Measurements from ENCODE around the gene ENDOV. TPM values are rescaled to one million over a fixed set of nuclear protein-coding genes. Genes with fewer than 3 reads are reported as not detected.

Gene ENDOV
- total RNA-seq, 2 experiments from 2014 or later, result 16.6 to 17.1 TPM

- POLR2A ChIA-PET, result interaction anchor here (0.6 kb wide), 1 partner anchor 15 kb away, joined by 4 read pairs; no protein-coding TSS in a partner anchor
- peaks cover 92% of the 10 kb centered on the region for H3K36me3 Mint-ChIP-seq (ENCODE audit: low read depth)
- H3K27ac Mint-ChIP-seq, result no peak overlapping the region
These were observed 34.4 kb upstream of the ENDOV start for GRCh38 chr17:80380555-80381002.

DNA sequence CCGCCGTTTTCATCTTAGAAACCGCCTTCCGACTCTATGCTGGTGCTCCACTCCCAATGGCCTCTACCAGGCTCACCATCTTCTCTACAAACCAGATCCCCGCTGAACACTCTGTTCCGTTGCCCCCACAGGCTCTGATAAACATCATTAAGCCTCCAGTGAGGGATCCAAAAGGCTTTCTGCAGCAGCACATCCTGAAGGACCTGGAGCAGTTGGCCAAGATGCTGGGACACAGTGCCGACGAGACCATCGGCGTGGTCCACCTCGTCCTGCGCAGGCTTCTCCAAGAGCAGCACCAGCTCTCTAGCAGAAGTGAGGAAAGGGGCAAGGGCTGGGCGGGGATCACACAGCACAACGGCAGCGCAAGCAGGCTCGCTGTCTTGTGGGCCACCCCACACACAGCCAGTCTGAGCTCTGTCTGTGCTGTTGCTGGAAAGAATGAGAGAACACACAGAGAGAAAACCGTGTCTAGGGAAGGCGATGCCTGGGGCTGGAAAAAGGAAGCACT, 33.5 kb upstream of the ENDOV start:
- no peak overlapping the region for H3K4me3 Mint-ChIP-seq
- POLR2A ChIA-PET, result no interaction called here
- H3K36me3 Mint-ChIP-seq (ENCODE audit: low read depth), result peaks cover 90% of the 10 kb centered on the region
- CTCF ChIA-PET, result no interaction called here
- H3K4me1 Mint-ChIP-seq, result peaks cover 9% of the 10 kb centered on the region
- H3K27ac Mint-ChIP-seq, result no peak overlapping the region
- H3K27me3 Mint-ChIP-seq, result no peaks in the 10 kb centered on the region
- no peaks in the 10 kb centered on the region for H3K9me3 Mint-ChIP-seq
- no peak for DNase-seq

More at GRCh38 chr17:80380555-80381002, 34.4 kb upstream of the ENDOV start:
- Mint-ChIP-seq H3K9me3 (no peaks in the 10 kb centered on the region), H3K4me1 (peaks cover 9% of the 10 kb centered on the region), H3K27me3 (no peaks in the 10 kb centered on the region), H3K4me3 (no peak overlapping the region)
- CTCF ChIA-PET, result no interaction called here
- DNase-seq, result no peak

DNA sequence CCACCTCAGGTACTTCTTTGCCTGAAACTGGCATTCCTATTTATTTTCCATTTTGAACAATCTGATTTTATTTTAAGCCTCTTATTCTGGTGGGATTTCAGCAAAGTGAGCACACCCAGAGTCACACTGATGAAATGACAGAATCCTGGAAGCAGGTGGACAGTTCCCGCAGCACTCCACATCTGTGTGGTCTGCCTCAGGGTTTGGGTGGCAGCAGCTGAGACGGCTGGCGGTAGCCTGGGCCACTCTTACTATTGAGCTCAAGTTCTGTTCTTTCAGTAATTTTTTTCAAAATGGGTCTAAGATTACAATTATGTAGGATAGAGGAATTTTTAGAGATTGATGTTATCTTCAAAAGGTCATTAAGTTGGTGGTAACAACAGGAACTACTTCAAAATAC, 32.5 kb upstream of the ENDOV start:
- no peak for DNase-seq
- Mint-ChIP-seq H3K36me3 (ENCODE audit: low read depth) (peaks cover 88% of the 10 kb centered on the region), H3K4me1 (peaks cover 9% of the 10 kb centered on the region), H3K27me3 (no peaks in the 10 kb centered on the region), H3K9me3 (no peaks in the 10 kb centered on the region), H3K27ac (peak overlapping the region; percentile 41), H3K4me3 (no peak overlapping the region)
- CTCF ChIA-PET, result no interaction called here
- POLR2A ChIA-PET, result interaction anchor here (0.6 kb wide), 1 partner anchor 47 kb away, joined by 6 read pairs; no protein-coding TSS in a partner anchor

DNA sequence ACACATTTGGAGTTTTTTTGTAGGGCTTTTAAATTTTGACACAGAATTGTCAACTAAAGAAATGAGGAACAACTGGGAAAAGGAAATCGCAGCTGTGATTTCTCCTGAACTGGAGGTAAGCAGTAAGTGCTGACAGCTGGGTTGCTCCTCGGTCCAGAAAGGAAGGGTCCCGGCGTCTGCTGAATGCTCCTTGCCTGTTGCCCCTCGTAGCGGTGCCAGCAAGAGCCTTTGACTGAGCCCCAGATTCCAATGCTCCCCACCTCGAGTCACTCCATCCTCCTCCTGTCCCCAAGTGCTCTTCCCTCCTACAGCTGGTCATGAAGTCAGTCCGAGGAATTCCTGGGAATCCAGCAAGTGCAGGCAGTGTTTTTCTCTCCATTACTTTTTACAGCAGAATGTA, 32.0 kb upstream of the ENDOV start:
- Mint-ChIP-seq H3K4me1 (peaks cover 9% of the 10 kb centered on the region), H3K36me3 (ENCODE audit: low read depth) (peaks cover 86% of the 10 kb centered on the region), H3K4me3 (no peak overlapping the region), H3K27me3 (no peaks in the 10 kb centered on the region), H3K9me3 (no peaks in the 10 kb centered on the region), H3K27ac (peak overlapping the region; percentile 65)
- CTCF ChIA-PET, result no interaction called here
- DNase-seq, result no peak
- POLR2A ChIA-PET, result interaction anchor here (0.6 kb wide), 1 partner anchor 48 kb away, joined by 6 read pairs; no protein-coding TSS in a partner anchor

DNA sequence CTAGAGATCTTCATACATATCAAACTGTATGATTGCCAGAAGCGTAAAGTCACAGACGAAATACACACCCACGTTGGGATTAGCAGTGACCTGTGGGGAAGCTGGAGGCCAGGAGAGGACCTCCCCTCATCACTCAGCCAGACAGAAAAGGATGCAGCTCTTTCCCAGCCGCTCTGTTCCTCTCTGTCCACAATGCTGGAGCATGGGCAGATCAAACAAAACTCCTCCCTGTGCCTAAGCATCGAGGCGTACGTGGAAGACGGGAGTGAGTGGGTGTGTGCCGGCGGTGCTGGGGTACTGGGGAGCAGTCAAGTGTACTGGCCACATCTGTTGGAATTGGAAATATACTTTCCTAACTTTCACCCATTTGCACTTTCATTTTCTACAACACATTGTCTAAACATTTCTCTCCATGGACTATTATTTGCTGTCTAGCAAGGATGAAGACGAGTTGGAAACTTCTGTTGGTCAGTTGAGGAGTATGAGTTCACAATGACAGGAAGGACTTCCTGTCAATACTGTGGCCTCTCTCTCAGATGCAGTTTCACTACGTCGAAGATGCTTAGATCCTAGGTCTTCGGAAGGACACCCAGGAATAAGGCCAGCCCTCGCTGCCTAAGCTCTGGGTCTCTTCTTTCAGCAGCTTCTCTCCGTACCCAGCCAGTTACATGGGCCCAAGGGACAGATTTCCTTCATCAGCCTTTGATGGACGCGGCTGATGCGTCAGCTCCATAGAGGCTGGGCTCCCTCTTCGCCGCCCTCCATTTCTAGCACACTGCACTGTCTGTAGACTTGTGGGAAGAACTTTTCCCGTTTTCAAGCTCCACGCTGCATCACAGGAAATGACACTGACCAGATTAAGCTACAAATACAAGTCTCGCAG, 30.6 kb upstream of the ENDOV start:
- Mint-ChIP-seq H3K4me3 (no peak overlapping the region), H3K9me3 (no peaks in the 10 kb centered on the region), H3K4me1 (peaks cover 9% of the 10 kb centered on the region), H3K27ac (peak overlapping the region; percentile 60), H3K27me3 (no peaks in the 10 kb centered on the region), H3K36me3 (ENCODE audit: low read depth) (peaks cover 84% of the 10 kb centered on the region)
- POLR2A ChIA-PET, result no interaction called here
- CTCF ChIA-PET, result interaction anchor here (0.7 to 0.9 kb wide), 2 partner anchors 13 to 100 kb away, joined by 3 read pairs; no protein-coding TSS in a partner anchor
- DNase-seq, result no peak

DNA sequence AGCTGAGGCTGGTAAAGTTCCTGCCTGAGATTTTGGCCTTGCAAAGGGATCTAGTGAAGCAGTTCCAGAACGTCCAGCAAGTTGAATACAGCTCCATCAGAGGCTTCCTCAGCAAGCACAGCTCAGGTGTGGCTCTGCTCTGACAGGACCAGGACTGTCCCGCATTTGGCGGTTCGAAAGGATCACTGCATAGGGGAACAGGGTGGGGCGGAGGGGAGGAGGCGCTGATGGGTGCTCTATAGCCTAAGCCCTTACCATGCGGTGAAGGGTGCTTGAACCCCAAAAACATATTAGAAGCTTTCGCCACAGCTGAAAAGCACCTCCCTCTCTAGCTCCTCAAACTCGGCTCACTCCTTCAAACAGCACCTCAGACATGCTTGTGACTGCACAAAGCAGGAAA, 29.9 kb upstream of the ENDOV start:
- H3K27me3 Mint-ChIP-seq, result no peaks in the 10 kb centered on the region
- POLR2A ChIA-PET, result no interaction called here
- H3K4me1 Mint-ChIP-seq, result peaks cover 9% of the 10 kb centered on the region
- CTCF ChIA-PET, result interaction anchor here (0.7 to 0.9 kb wide), 2 partner anchors 14 to 101 kb away, joined by 3 read pairs; no protein-coding TSS in a partner anchor
- H3K27ac Mint-ChIP-seq, result no peak overlapping the region
- no peaks in the 10 kb centered on the region for H3K9me3 Mint-ChIP-seq
- DNase-seq, result no peak
- peaks cover 82% of the 10 kb centered on the region for H3K36me3 Mint-ChIP-seq (ENCODE audit: low read depth)
- no peak overlapping the region for H3K4me3 Mint-ChIP-seq

GRCh38 chr17:80386341-80386740, 28.6 kb upstream of the ENDOV start:
- Mint-ChIP-seq H3K9me3 (no peaks in the 10 kb centered on the region), H3K27ac (no peak overlapping the region), H3K4me3 (no peak overlapping the region)

GRCh38 chr17:80387071-80387470, 27.9 kb upstream of the ENDOV start:
- Mint-ChIP-seq H3K4me3 (no peak overlapping the region), H3K27ac (no peak overlapping the region), H3K27me3 (no peaks in the 10 kb centered on the region), H3K4me1 (peaks cover 9% of the 10 kb centered on the region), H3K9me3 (no peaks in the 10 kb centered on the region), H3K36me3 (ENCODE audit: low read depth) (peaks cover 78% of the 10 kb centered on the region)
- ChIA-PET CTCF (interaction anchor here (0.6 to 0.8 kb wide), 2 partner anchors 10 to 588 kb away, joined by 3 to 4 read pairs; no protein-coding TSS in a partner anchor), POLR2A (no interaction called here)
- no peak for DNase-seq

More at GRCh38 chr17:80386341-80386740, 28.6 kb upstream of the ENDOV start:
- no peaks in the 10 kb centered on the region for H3K27me3 Mint-ChIP-seq
- peaks cover 78% of the 10 kb centered on the region for H3K36me3 Mint-ChIP-seq (ENCODE audit: low read depth)
- ChIA-PET CTCF (interaction anchor here (0.6 to 1.4 kb wide), 4 partner anchors 10 to 589 kb away, joined by 3 to 4 read pairs (median 3); no protein-coding TSS in a partner anchor), POLR2A (no interaction called here)
- H3K4me1 Mint-ChIP-seq, result peaks cover 9% of the 10 kb centered on the region
- DNase-seq, result no peak

DNA sequence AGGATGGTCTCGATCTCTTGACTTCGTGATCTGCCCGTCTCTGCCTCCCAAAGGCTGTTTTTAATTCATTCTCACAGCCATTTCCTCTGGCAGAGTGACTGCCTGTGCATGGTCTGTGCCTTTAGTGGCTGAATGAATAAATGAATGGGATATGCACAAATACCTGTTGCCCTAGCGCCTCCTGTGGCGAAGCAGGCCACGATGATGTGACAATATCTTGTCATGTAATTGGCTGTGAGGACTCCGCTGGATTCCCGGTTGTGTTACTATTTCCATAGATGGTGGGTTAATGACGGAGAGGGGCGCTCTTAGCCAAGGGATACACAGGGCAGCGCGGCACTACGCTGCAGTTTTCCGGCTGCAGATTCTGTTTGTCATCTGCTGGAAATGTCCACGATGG, 26.8 kb upstream of the ENDOV start:
- Mint-ChIP-seq H3K27ac (no peak overlapping the region), H3K4me1 (peaks cover 4% of the 10 kb centered on the region), H3K9me3 (no peaks in the 10 kb centered on the region), H3K4me3 (no peak overlapping the region), H3K27me3 (no peaks in the 10 kb centered on the region), H3K36me3 (ENCODE audit: low read depth) (peaks cover 78% of the 10 kb centered on the region)
- DNase-seq, result no peak
- POLR2A ChIA-PET, result no interaction called here
- CTCF ChIA-PET, result no interaction called here

DNA sequence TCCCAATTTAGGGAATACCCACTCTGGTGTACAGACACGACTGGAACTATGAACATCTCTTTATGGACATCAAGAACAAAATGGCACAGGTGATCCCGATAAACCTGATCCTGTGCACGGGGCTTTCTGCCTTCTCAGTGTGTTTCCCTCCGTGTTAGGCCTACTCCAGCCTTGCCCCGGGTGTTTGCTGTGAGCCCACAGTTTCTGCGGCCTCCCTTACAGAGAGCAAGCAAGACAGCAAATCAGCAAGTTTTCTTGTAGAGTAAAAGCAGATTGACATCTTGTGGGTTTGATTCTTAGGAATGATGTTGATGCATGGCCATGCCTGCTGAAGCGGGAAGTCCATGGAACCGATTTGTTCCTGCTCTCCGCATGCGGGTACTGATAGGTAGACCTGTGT, 26.4 kb upstream of the ENDOV start:
- H3K4me3 Mint-ChIP-seq, result no peak overlapping the region
- H3K9me3 Mint-ChIP-seq, result no peaks in the 10 kb centered on the region
- CTCF ChIA-PET, result no interaction called here
- DNase-seq, result no peak
- POLR2A ChIA-PET, result no interaction called here
- peaks cover 3% of the 10 kb centered on the region for H3K4me1 Mint-ChIP-seq
- H3K27ac Mint-ChIP-seq, result no peak overlapping the region
- peaks cover 77% of the 10 kb centered on the region for H3K36me3 Mint-ChIP-seq (ENCODE audit: low read depth)
- H3K27me3 Mint-ChIP-seq, result no peaks in the 10 kb centered on the region

GRCh38 chr17:80389011-80389995, 25.7 kb upstream of the ENDOV start:
- H3K9me3 Mint-ChIP-seq, result no peaks in the 10 kb centered on the region
- H3K36me3 Mint-ChIP-seq (ENCODE audit: low read depth), result peaks cover 77% of the 10 kb centered on the region
- no peaks in the 10 kb centered on the region for H3K4me1 Mint-ChIP-seq
- ChIA-PET POLR2A (no interaction called here), CTCF (interaction anchor here (0.8 kb wide), 1 partner anchor 12 kb away, joined by 3 read pairs; no protein-coding TSS in a partner anchor)
- H3K27me3 Mint-ChIP-seq, result no peaks in the 10 kb centered on the region
- no peak overlapping the region for H3K4me3 Mint-ChIP-seq
- DNase-seq, result no peak
- peak overlapping the region; percentile 46 for H3K27ac Mint-ChIP-seq

DNA sequence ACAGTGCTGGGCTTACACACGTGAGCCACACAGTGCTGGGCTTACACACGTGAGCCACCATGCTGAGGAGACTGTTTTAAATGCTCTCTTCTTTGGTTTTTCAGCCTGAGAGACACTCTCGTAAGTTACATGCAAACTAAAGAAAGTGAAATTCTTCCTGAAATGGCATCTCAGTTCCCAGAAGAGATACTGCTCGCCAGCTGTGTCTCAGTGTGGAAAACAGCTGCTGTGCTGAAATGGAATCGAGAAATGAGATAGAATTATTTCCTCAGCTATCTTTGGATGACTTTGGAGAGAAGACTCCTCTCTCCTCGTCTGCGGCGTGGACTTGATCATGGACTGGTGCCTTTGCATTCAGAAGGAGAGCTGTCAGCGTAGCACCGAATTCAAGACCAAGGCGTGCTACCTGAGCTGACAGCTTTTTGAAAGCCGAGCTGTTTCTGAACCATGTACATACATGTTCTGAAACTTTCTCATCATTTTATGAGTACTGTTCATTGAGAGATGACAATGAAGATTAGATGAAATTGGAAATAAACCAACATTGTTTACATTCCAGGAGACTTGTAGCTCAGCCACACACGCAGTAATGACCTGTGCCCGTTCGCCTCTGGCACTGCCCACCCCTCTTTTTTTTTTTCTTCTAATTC, 21.6 kb upstream of the ENDOV start:
- H3K4me1 Mint-ChIP-seq, result peaks cover 11% of the 10 kb centered on the region
- H3K27ac Mint-ChIP-seq, result no peak overlapping the region
- H3K4me3 Mint-ChIP-seq, result no peak overlapping the region
- no peak for DNase-seq
- no peaks in the 10 kb centered on the region for H3K27me3 Mint-ChIP-seq
- CTCF ChIA-PET, result no interaction called here
- peaks cover 66% of the 10 kb centered on the region for H3K36me3 Mint-ChIP-seq (ENCODE audit: low read depth)
- no peaks in the 10 kb centered on the region for H3K9me3 Mint-ChIP-seq
- POLR2A ChIA-PET, result no interaction called here
